HepG2 (cell line): ENCODE data around the gene ANKRD53. TPM values are rescaled to one million over a fixed set of nuclear protein-coding genes. Genes with fewer than 3 reads are reported as not detected.

Source experiments
- ARNTL ChIP-seq: sonication (generic); formaldehyde crosslinking; IDR thresholded peaks from 2 replicates; pipeline ENCODE4 v1.4.0; 2020; ENCODE audit warnings: mild to moderate bottlenecking, missing genetic modification reagents
- CAMTA2 ChIP-seq: sonication (generic); formaldehyde crosslinking; IDR thresholded peaks from 2 replicates; pipeline ENCODE4 v1.4.0; 2020; ENCODE audit warnings: mild to moderate bottlenecking, missing genetic modification reagents, borderline replicate concordance
- DNMT3B ChIP-seq: conservative IDR thresholded peaks from 2 replicates; pipeline ENCODE4 v1.6.1; 2016; ENCODE audit warnings: missing biosample characterization, control low read depth
- FOXA1 ChIP-seq, 2 experiments: fragments of 450-650 bp in 1 of 2; sonication (generic) in 1 of 2; formaldehyde crosslinking in 1 of 2; IDR thresholded peaks; 2 replicates each; pipeline versions ENCODE4 v1.4.0 to v1.6.1; 2016 to 2020; ENCODE audit warnings: missing genetic modification reagents in 1 of 2
- FUBP1 ChIP-seq: sonication (generic); formaldehyde crosslinking; IDR thresholded peaks from 2 replicates; pipeline ENCODE4 v1.5.1; 2020; ENCODE audit warnings: missing genetic modification reagents, mild to moderate bottlenecking, borderline replicate concordance
- GABPB1 ChIP-seq: IDR thresholded peaks from 2 replicates; pipeline ENCODE4 v1.6.1; 2016; ENCODE audit warnings: mild to moderate bottlenecking, missing genetic modification reagents, moderate library complexity, missing compliant biosample characterization
- KDM2A ChIP-seq: sonication (generic); formaldehyde crosslinking; IDR thresholded peaks from 2 replicates; pipeline ENCODE4 v1.4.0; 2020; ENCODE audit warnings: low read depth, missing genetic modification reagents, borderline replicate concordance
- MEIS2 ChIP-seq: sonication (generic); formaldehyde crosslinking; IDR thresholded peaks from 2 replicates; pipeline ENCODE4 v1.9.0; 2021; ENCODE audit warnings: mild to moderate bottlenecking, missing genetic modification reagents
- NCOR1 ChIP-seq: fragments of 200-600 bp; sonication (generic); IDR thresholded peaks from 2 replicates; pipeline ENCODE4 v1.7.0; 2017; ENCODE audit warnings: antibody characterized with exemption, low read length, borderline replicate concordance
- NR2F1 ChIP-seq, 2 experiments: fragments of 450-650 bp in 1 of 2; formaldehyde crosslinking in 1 of 2; IDR thresholded peaks; 2 replicates each; pipeline versions ENCODE4 v1.5.0 to v1.6.1; 2016 to 2020; ENCODE audit warnings: mild to moderate bottlenecking in 1 of 2, missing compliant biosample characterization in 1 of 2, missing genetic modification reagents in 1 of 2, moderate library complexity in 1 of 2
- ONECUT2 ChIP-seq: sonication (generic); formaldehyde crosslinking; IDR thresholded peaks from 2 replicates; pipeline ENCODE4 v1.4.0; 2020; ENCODE audit warnings: missing genetic modification reagents
- REPIN1 ChIP-seq: sonication (generic); formaldehyde crosslinking; IDR thresholded peaks from 2 replicates; pipeline ENCODE4 v1.8.0; 2022; ENCODE audit warnings: missing genetic modification reagents, low read depth, mild to moderate bottlenecking, borderline replicate concordance
- SMARCC2 ChIP-seq: fragments of 450-650 bp; IDR thresholded peaks from 2 replicates; pipeline ENCODE4 v1.6.1; 2017; ENCODE audit warnings: antibody characterized with exemption, mild to moderate bottlenecking
- U2AF2 ChIP-seq: fragments of 200-400 bp; formaldehyde crosslinking; IDR thresholded peaks from 2 replicates; pipeline ENCODE4 v1.6.1; 2017; ENCODE audit warnings: low read depth, mild to moderate bottlenecking, low read length
- ZBTB20 ChIP-seq: sonication (generic); formaldehyde crosslinking; IDR thresholded peaks from 2 replicates; pipeline ENCODE4 v1.8.1; 2023; ENCODE audit warnings: missing genetic modification reagents, low read depth, mild to moderate bottlenecking, borderline replicate concordance
- ZFP36L1 ChIP-seq: sonication (generic); formaldehyde crosslinking; IDR thresholded peaks from 2 replicates; pipeline ENCODE4 v1.8.0; 2022; ENCODE audit warnings: mild to moderate bottlenecking, missing genetic modification reagents, moderate library complexity
- ZIK1 ChIP-seq: sonication (generic); formaldehyde crosslinking; IDR thresholded peaks from 2 replicates; pipeline ENCODE4 v1.5.0; 2020; ENCODE audit warnings: mild to moderate bottlenecking, low read depth, missing genetic modification reagents, borderline replicate concordance
- ZMYM2 ChIP-seq: sonication (generic); formaldehyde crosslinking; IDR thresholded peaks from 2 replicates; pipeline ENCODE4 v1.8.0; 2022; ENCODE audit warnings: mild to moderate bottlenecking, missing genetic modification reagents
- ZNF10 ChIP-seq: sonication (generic); formaldehyde crosslinking; IDR thresholded peaks from 2 replicates; pipeline ENCODE4 v1.4.0; 2020; ENCODE audit warnings: mild to moderate bottlenecking, low read depth, missing genetic modification reagents, borderline replicate concordance
- ZNF615 ChIP-seq: sonication (generic); formaldehyde crosslinking; IDR thresholded peaks from 2 replicates; pipeline ENCODE4 v1.5.0; 2020; ENCODE audit warnings: mild to moderate bottlenecking, missing genetic modification reagents, borderline replicate concordance
- ZNF687 ChIP-seq: sonication (generic); formaldehyde crosslinking; IDR thresholded peaks from 2 replicates; pipeline ENCODE4 v1.5.1; 2020; ENCODE audit warnings: mild to moderate bottlenecking, missing genetic modification reagents, moderate library complexity
- ZSCAN20 ChIP-seq: sonication (generic); formaldehyde crosslinking; IDR thresholded peaks from 2 replicates; pipeline ENCODE4 v1.4.0; 2020; ENCODE audit warnings: missing genetic modification reagents, mild to moderate bottlenecking, borderline replicate concordance
- polyA plus RNA-seq, 8 experiments: library from polyadenylated mRNA; depleted of rRNA in 3 of 8; stranded (reverse) in 7 of 8; unstranded in 1 of 8; fragments of >200 nt; fragmentation: Illumina TruSeq in 4 of 8; extraction: Trizol in 4 of 8; gene quantifications; 2 replicates each; pipeline versions ENCODE4 v1.2.1 to v1.2.3, GENCODE V29; 2011 to 2016; ENCODE audit warnings: low read depth in 4 of 8, missing spikeins in 1 of 8, mixed read lengths in 1 of 8; ENCODE audit not compliant: insufficient read depth in 1 of 8
- total RNA-seq, 5 experiments: library from RNA; depleted of rRNA; stranded (reverse); fragments of >200 nt; fragmentation: Illumina TruSeq; extraction: Trizol; gene quantifications; 2 replicates each; pipeline ENCODE4 v1.2.3, GENCODE V29; 2016; ENCODE audit warnings: low read depth in 1 of 5

ANKRD53 gene
- total and polyA plus RNA-seq, 2 of the 13 experiments (the other 11 are each of a cell fraction or from before 2014, with no cell fraction given) = 0.15 TPM; not detected in 1

GRCh38 chr2:70964596-70965386 lies 13.6 kb upstream of the ANKRD53 start (continued):
- no peak for TF ChIP-seq ZFP36L1 (CRISPR knock-in tag)
- no peak for TF ChIP-seq ZIK1 (CRISPR knock-in tag)
- TF ChIP-seq KDM2A (CRISPR knock-in tag) = peak; percentile 89; the same call in 1 of the 2 replicates
- no peak for TF ChIP-seq ONECUT2 (CRISPR knock-in tag)
- no peak for TF ChIP-seq NR2F1 (CRISPR knock-in tag; IDR thresholded peaks at IDR 0.05)
- TF ChIP-seq ZMYM2 (CRISPR knock-in tag) = no peak
- no peak for TF ChIP-seq ZBTB20 (CRISPR knock-in tag)
- peak; percentile 66 for TF ChIP-seq ZNF687 (CRISPR knock-in tag)
- TF ChIP-seq SMARCC2 = no peak
- no peak for TF ChIP-seq ZNF615 (CRISPR knock-in tag)
- TF ChIP-seq CAMTA2 = 0 out of 2 replicates have a peak, but pooled peaks have one; percentile 34
- no peak for TF ChIP-seq DNMT3B (CRISPR knock-in tag)
- TF ChIP-seq U2AF2 = no peak
- no peak for TF ChIP-seq NCOR1
- no peak for TF ChIP-seq ZNF10 (CRISPR knock-in tag)
- no peak for TF ChIP-seq ZSCAN20 (CRISPR knock-in tag)
- no peak for TF ChIP-seq FUBP1 (CRISPR knock-in tag)
- no peak for TF ChIP-seq ARNTL (CRISPR knock-in tag)
- peak; percentile 60; the same call in 1 of the 2 replicates for TF ChIP-seq GABPB1 (CRISPR knock-in tag)
- TF ChIP-seq FOXA1 (IDR thresholded peaks at IDR 0.05) = no peak
- TF ChIP-seq FOXA1 (CRISPR knock-in tag; IDR thresholded peaks at IDR 0.05) = 0 out of 2 replicates have a peak, but pooled peaks have one; percentile 3
- peak; percentile 58; the same call in 1 of the 2 replicates for TF ChIP-seq REPIN1 (CRISPR knock-in tag)
- TF ChIP-seq MEIS2 = peak; percentile 20; the same call in 1 of the 2 replicates
